Heart left ventricle (tissue), 16 donors: ENCODE measurements around the gene SFMBT2. TPM values are rescaled to one million over a fixed set of nuclear protein-coding genes. Genes with fewer than 3 reads are reported as not detected.

ENCODE experiments used
- ATAC-seq, 4 donors: fragments of 200-7000 bp; cut with Tn5 transposase; one replicate each; pipeline ENCODE4 v1.9.1; 2020 to 2022; ENCODE audit warnings: moderate library complexity in 4 of 4, mild to moderate bottlenecking in 3 of 4, moderate number of reproducible peaks in 1 of 4
- DNase-seq, 5 donors: peaks; one replicate each; pipeline ENCODE4 v3.0.0-alpha.2; 2020
- H3K27ac ChIP-seq, 12 donors: fragments of 200-600 bp; sonication (generic) in 4 of 12; one replicate each; pipeline versions ENCODE4 v1.5.0 to v1.8.0; 2016 to 2022; ENCODE audit warnings: mild to moderate bottlenecking in 2 of 12
- H3K27me3 ChIP-seq, 9 donors: fragments of 200-600 bp; sonication (generic) in 2 of 9; one replicate each; pipeline versions ENCODE4 v1.5.1 to v1.8.0; 2016 to 2022; ENCODE audit warnings: mild to moderate bottlenecking in 3 of 9
- H3K36me3 ChIP-seq, 9 donors: fragments of 200-600 bp; sonication (generic) in 2 of 9; one replicate each; pipeline versions ENCODE4 v1.5.0 to v1.8.0; 2018 to 2022; ENCODE audit warnings: mild to moderate bottlenecking in 2 of 9
- H3K4me1 ChIP-seq, 12 donors: fragments of 200-600 bp; sonication (generic) in 4 of 12; one replicate each; pipeline versions ENCODE4 v1.5.0 to v1.8.0; 2016 to 2022; ENCODE audit warnings: mild to moderate bottlenecking in 3 of 12
- H3K4me3 ChIP-seq, 12 donors: fragments of 200-600 bp; sonication (generic) in 4 of 12; one replicate each; pipeline versions ENCODE4 v1.5.0 to v1.8.0; 2017 to 2022; ENCODE audit warnings: mild to moderate bottlenecking in 9 of 12, moderate library complexity in 4 of 12
- H3K9me3 ChIP-seq, 12 donors: fragments of 200-600 bp; sonication (generic) in 4 of 12; one replicate each; pipeline versions ENCODE4 v1.5.0 to v1.8.0; 2016 to 2022; ENCODE audit warnings: mild to moderate bottlenecking in 1 of 12
- POLR2A ChIP-seq, 2 donors: fragments of 450-650 bp; IDR thresholded peaks; one replicate each; pipeline ENCODE4 v1.6.1; 2017; ENCODE audit warnings: antibody characterized with exemption in 2 of 2, mild to moderate bottlenecking in 2 of 2, moderate library complexity in 2 of 2
- WGBS, 4 donors: extraction: QIAGEN DNeasy Blood & Tissue Kit in 2 of 4; methylation state at CpG; one replicate each; pipeline versions ENCODE4 v1.1.5 to v1.1.7; 2013 to 2018; 5-methylcytosine and 5-hydroxymethylcytosine counted together
- intact Hi-C, 10 donors: fragments of 100-400 bp; cut with DNase I; formaldehyde crosslinking; loops; one replicate each; pipeline versions ENCODE4 v1.11.1 to v1.14.2; 2022
- polyA plus RNA-seq, 2 donors: library from polyadenylated mRNA; stranded (reverse); fragments of 200-250 nt; gene quantifications; one replicate each; pipeline ENCODE4 v1.2.3, GENCODE V29; 2013
- total RNA-seq, 9 donors: library from RNA; depleted of rRNA in 2 of 9; stranded (reverse); fragments of >200 nt in 2 of 9; fragmentation: NEBNext Ultra II Directional in 3 of 9; extraction: Animal tissue kit (Norgen Biotek cat#: 25700) in 3 of 9; gene quantifications; one replicate each; pipeline versions ENCODE4 v1.1.0 to v1.2.4, GENCODE V29; 2016 to 2023
- TF ChIP-seq, protein P1 (sequence below), 12 donors: fragments of 200-600 bp; sonication (generic) in 4 of 12; IDR thresholded peaks; one replicate each; pipeline versions ENCODE4 v1.5.0 to v1.8.0; 2018 to 2022; ENCODE audit warnings: antibody characterized with exemption in 12 of 12, mild to moderate bottlenecking in 5 of 12
- donor health status: ischemic (EF 13 %, LVEDD 7.1; RV severe dilation, severe dysfunction).
- donor health status: healthy with polysubstance abuse.
- donor health status: DM: no; HTN: yes; CAD: no.
- donor health status: DM: no; HTN: no; CAD: no.
- donor health status: ischemic (EF 25% LVEDD 6.9; RV normal size, moderate dysfunction).
- donor health status: ischemic (EF 25% LVEDD 5.7; RV mildly dilated, moderate dysfunction).
- donor health status: healthy.
- donor health status: DM: yes; HTN: yes; CAD: no.
- donor health status: ischemic (EF 35%, LVEDD 5.7; RV mildly dilated, moderate dysfunction).
- donor health status: nonischemic (EF 11% LVEDD 7.7; RV severe dilation, severe dysfunction).
- donor health status: DM: yes; HTN: yes; CAD: no.
- donor health status: PGD.
- donor health status: ischemic (EF 29% LVEDD 5.4; RV normal size, mild dysfunction).
- donor health status: nonischemic (EF 23%, LVEDD 6.1; RV moderate dilation, normal function).

SFMBT2 gene
- total and polyA plus RNA-seq, 11 donors: 2.6 to 25.8 (median 9.6) TPM

DNA sequence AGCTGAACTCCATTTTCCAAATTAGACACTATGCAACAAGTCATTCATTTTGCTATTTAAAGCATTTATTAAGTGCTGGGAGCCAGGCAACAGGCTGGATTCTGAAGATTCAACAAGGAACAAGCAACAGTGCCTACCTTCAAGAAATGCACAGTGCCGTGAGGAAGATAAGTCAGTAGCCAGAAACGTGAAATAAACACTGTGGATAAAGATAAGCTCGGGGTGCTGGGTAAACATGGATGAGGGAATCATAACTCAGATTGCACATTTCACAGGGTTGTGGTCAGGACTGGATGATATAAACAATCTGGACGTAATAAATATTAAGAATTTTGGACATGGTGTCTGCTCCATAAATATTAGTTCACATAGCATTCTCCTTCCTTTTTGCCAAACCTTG lies 259.3 kb downstream of the SFMBT2 start:
- Histone ChIP-seq H3K27ac (no peak overlapping the region), H3K9me3 (no peaks in the 10 kb centered on the region), H3K4me3 (no peak overlapping the region), H3K4me1 (no peaks in the 10 kb centered on the region), H3K27me3 (peaks cover 0 to 9% (median 3%) of the 10 kb centered on the region in 9 donors), H3K36me3 (no peaks in the 10 kb centered on the region)
- WGBS, 4 donors: 34 to 44% (median 40%) methylated on average over 4 of the region's 4 CpGs
- no peak for ATAC-seq
- intact Hi-C loops: no loop called here
- TF ChIP-seq, protein P1, sequence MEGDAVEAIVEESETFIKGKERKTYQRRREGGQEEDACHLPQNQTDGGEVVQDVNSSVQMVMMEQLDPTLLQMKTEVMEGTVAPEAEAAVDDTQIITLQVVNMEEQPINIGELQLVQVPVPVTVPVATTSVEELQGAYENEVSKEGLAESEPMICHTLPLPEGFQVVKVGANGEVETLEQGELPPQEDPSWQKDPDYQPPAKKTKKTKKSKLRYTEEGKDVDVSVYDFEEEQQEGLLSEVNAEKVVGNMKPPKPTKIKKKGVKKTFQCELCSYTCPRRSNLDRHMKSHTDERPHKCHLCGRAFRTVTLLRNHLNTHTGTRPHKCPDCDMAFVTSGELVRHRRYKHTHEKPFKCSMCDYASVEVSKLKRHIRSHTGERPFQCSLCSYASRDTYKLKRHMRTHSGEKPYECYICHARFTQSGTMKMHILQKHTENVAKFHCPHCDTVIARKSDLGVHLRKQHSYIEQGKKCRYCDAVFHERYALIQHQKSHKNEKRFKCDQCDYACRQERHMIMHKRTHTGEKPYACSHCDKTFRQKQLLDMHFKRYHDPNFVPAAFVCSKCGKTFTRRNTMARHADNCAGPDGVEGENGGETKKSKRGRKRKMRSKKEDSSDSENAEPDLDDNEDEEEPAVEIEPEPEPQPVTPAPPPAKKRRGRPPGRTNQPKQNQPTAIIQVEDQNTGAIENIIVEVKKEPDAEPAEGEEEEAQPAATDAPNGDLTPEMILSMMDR (IDR thresholded peaks at IDR 0.05): no peak
- no peak for TF ChIP-seq POLR2A (IDR thresholded peaks at IDR 0.05)
- no peak for DNase-seq

DNA sequence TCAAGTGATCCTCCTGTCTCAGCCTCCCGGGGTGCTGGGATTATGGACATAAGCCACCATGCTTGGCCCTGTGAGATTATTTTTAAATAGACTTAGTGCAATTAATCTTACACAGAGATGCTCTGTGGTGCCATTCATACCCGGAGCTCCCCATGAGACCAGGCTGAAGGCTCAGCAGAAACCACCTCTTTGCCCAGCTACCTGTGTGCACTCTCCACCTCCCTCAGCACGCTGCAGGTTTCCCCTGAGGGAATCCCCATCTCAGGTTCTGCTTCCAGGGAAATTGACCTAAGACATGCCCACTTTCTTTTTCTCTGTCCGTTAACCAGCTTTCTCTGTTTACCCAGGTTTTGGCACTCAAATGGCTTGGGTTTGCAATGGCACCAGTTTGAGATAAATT lies 260.5 kb downstream of the SFMBT2 start:
- no peak overlapping the region for H3K4me3 ChIP-seq
- peaks cover 0 to 19% (median 4%) of the 10 kb centered on the region in 9 donors for H3K27me3 ChIP-seq
- ATAC-seq (no peak), DNase-seq (no peak)
- intact Hi-C loops: no loop called here
- no peaks in the 10 kb centered on the region for H3K9me3 ChIP-seq
- H3K4me1 ChIP-seq: no peaks in the 10 kb centered on the region
- H3K27ac ChIP-seq: no peak overlapping the region
- 83 to 87% (median 85%) methylated on average over 4 of the region's 4 CpGs for WGBS, 4 donors
- no peaks in the 10 kb centered on the region for H3K36me3 ChIP-seq
- TF ChIP-seq, protein P1 (IDR thresholded peaks at IDR 0.05): no peak
- TF ChIP-seq POLR2A (IDR thresholded peaks at IDR 0.05): no peak

DNA sequence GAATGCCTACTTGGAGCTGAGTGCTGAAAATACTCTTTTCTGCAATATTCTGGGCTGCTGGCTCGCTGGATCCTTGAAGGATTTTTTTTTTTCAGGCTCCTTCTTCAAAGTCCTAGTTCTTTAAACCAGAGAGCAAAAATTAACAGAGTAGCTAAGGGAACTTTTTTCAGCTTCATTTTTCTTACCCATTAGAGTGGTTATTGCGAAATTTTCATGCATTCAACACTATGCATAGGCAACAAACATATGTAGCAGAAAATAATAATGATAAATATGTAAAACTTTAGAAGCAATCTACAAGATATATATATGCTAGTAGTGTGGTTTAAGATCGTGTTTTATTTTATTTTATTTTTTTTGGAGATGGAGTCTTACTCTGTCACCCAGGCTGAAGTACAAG lies 264.6 kb downstream of the SFMBT2 start:
- 66 to 78% (median 71%) methylated on average over 3 of the region's 3 CpGs for WGBS, 4 donors
- peaks cover 0 to 33% (median 7%) of the 10 kb centered on the region in 9 donors for H3K27me3 ChIP-seq
- intact Hi-C loops: no loop called here

DNA sequence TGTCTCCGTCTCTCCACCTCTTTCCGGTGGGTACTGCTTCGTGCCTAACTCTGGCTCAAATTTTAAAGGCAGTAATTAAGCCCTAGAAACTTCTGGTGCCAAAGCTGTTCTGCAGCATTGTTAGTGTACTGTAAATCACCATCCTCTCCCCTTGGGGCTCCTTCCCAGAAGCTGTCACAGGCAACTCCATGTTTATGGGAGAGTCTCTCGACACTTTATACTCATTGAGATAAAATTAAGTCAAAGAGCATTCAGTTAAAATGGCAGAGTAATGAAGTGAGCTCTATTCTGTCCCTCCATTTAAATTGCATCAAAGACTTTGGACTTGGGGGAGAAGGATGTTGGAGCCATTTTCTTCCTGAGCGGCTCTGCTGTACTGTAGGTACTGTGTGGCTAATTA lies 274.8 kb downstream of the SFMBT2 start:
- H3K9me3 ChIP-seq: peaks cover 0 to 3% (median 0%) of the 10 kb centered on the region in 12 donors
- DNase-seq: no peak
- TF ChIP-seq POLR2A (IDR thresholded peaks at IDR 0.05): no peak
- TF ChIP-seq, protein P1 (IDR thresholded peaks at IDR 0.05): no peak

More for the DNA sequence above, 264.6 kb downstream of the SFMBT2 start:
- Histone ChIP-seq H3K4me3 (no peak overlapping the region), H3K27ac (no peak overlapping the region), H3K4me1 (no peaks in the 10 kb centered on the region), H3K36me3 (no peaks in the 10 kb centered on the region), H3K9me3 (no peaks in the 10 kb centered on the region)
- TF ChIP-seq, protein P1 (IDR thresholded peaks at IDR 0.05): no peak
- no peak for TF ChIP-seq POLR2A (IDR thresholded peaks at IDR 0.05)
- no peak for ATAC-seq
- no peak for DNase-seq

More for the DNA sequence above, 274.8 kb downstream of the SFMBT2 start:
- Histone ChIP-seq H3K27me3 (peaks cover 0 to 18% (median 0%) of the 10 kb centered on the region in 9 donors), H3K36me3 (no peaks in the 10 kb centered on the region), H3K4me3 (no peak overlapping the region), H3K27ac (no peak overlapping the region), H3K4me1 (no peaks in the 10 kb centered on the region)
- WGBS, 4 donors: 81 to 87% (median 83%) methylated on average over 5 of the region's 5 CpGs
- ATAC-seq: no peak
- intact Hi-C loops: no loop called here
